GM12878 (cell line): Measurements from ENCODE around the gene GRM7. TPM values are rescaled to one million over a fixed set of nuclear protein-coding genes. Genes with fewer than 3 reads are reported as not detected.

ENCODE experiments used
- ATAC-seq: fragments of 200-7000 bp; cut with Tn5 transposase; 3 replicates; pipeline ENCODE4 v1.9.1; 2020; ENCODE audit warnings: mild to moderate bottlenecking, moderate library complexity
- BruUV-seq: library from RNA; stranded (reverse); fragments of 400-500 nt; replicated peaks from 2 replicates; lab custom pipeline; 2021; lab: Mats Ljungman, UMichigan
- CTCF ChIA-PET: fragments of 300-600 bp; sonication (Branson Sonifier 250); formaldehyde crosslinking; extraction: SDS; loops from one replicate; lab custom pipeline; 2021; ENCODE audit warnings: inconsistent platforms; lab: Yijun Ruan, JAX
- POLR2A ChIA-PET: fragments of 350-600 bp; formaldehyde crosslinking; extraction: SDS; loops from one replicate; lab custom pipeline; 2021; ENCODE audit warnings: inconsistent platforms; lab: Charles Lee
- RAD21 ChIA-PET: fragments of 300-600 bp; sonication (Branson Sonifier 250); formaldehyde crosslinking; loops from one replicate; lab custom pipeline; 2023; ENCODE audit warnings: antibody characterized with exemption; ENCODE audit not compliant: unreplicated experiment; lab: Charles Lee
- SMC1A ChIA-PET: fragments of 300-600 bp; sonication (Branson Sonifier 250); formaldehyde crosslinking; loops from one replicate; lab custom pipeline; 2023; ENCODE audit not compliant: unreplicated experiment, uncharacterized antibody; lab: Charles Lee
- DNase-seq: peaks from one replicate; pipeline ENCODE4 v3.0.0-alpha.2; 2011; ENCODE audit warnings: low read depth, low spot score
- FAIRE-seq: peaks from 3 replicates; lab custom pipeline; 2011; peaks lifted over from hg19 to GRCh38; lab: Jason Lieb, UNC
- H2AFZ ChIP-seq: 2 replicates; pipeline ENCODE4 v1.6.0; 2011; ENCODE audit warnings: low read depth, low read length, control low read depth; ENCODE audit not compliant: control insufficient read depth
- H3K27ac ChIP-seq: 2 replicates; pipeline ENCODE4 v1.5.1; 2011; ENCODE audit warnings: control low read depth; ENCODE audit not compliant: control insufficient read depth, insufficient read depth
- H3K27me3 ChIP-seq, 2 experiments: replicated peaks in 1 of 2; 2 replicates each; pipeline versions ENCODE4 v1.6.0 to v1.6.1; 2011; ENCODE audit warnings: low read length in 1 of 2; ENCODE audit not compliant: control insufficient read depth in 2 of 2, insufficient read depth in 2 of 2
- H3K36me3 ChIP-seq, 2 experiments: 2 replicates each; pipeline ENCODE4 v1.5.1; 2011; ENCODE audit warnings: low read length in 1 of 2; ENCODE audit not compliant: control insufficient read depth in 2 of 2, insufficient read depth in 2 of 2
- H3K4me1 ChIP-seq: 2 replicates; pipeline ENCODE4 v1.6.1; 2011; ENCODE audit warnings: mild to moderate bottlenecking, low read length, moderate library complexity, mixed read lengths; ENCODE audit not compliant: control insufficient read depth, insufficient read depth
- H3K4me2 ChIP-seq: 2 replicates; pipeline ENCODE4 v1.6.0; 2011; ENCODE audit warnings: control low read depth; ENCODE audit not compliant: control insufficient read depth, insufficient read depth
- H3K4me3 ChIP-seq: fragments of 200-600 bp; sonication (generic); 2 replicates; pipeline ENCODE4 v1.5.1; 2016
- H3K79me2 ChIP-seq: 2 replicates; pipeline ENCODE4 v1.6.0; 2011; ENCODE audit warnings: low read length; ENCODE audit not compliant: control insufficient read depth, insufficient read depth
- H3K9ac ChIP-seq: 2 replicates; pipeline ENCODE4 v1.8.0; 2011; ENCODE audit warnings: low read length, control low read depth, mixed read lengths; ENCODE audit not compliant: control insufficient read depth, insufficient read depth
- H3K9me3 ChIP-seq: replicated peaks from 3 replicates; pipeline ENCODE4 v1.5.1; 2011; ENCODE audit warnings: mild to moderate bottlenecking, low read length; ENCODE audit not compliant: control insufficient read depth, insufficient read depth
- H4K20me1 ChIP-seq: 2 replicates; pipeline ENCODE4 v1.6.0; 2011; ENCODE audit not compliant: control insufficient read depth, insufficient read depth
- IKZF2 ChIP-seq, 2 experiments: fragments of 450-650 bp; IDR thresholded peaks; 2 replicates each; pipeline ENCODE4 v1.6.1; 2017; ENCODE audit warnings: mild to moderate bottlenecking in 2 of 2, moderate library complexity in 2 of 2
- NR2F1 ChIP-seq: fragments of 450-650 bp; conservative IDR thresholded peaks from 2 replicates; pipeline ENCODE4 v1.6.1; 2017; ENCODE audit warnings: mild to moderate bottlenecking
- RUNX3 ChIP-seq: IDR thresholded peaks from 2 replicates; pipeline ENCODE4 v1.6.1; 2012; ENCODE audit warnings: low read length, inconsistent platforms
- WGBS: methylation state at CpG from one replicate; pipeline ENCODE4 v1.1.6; 2016; ENCODE audit warnings: low lambda C conversion rate; ENCODE audit not compliant: insufficient replicate concordance, insufficient coverage; ENCODE audit errors: missing lambda C conversion rate; 5-methylcytosine and 5-hydroxymethylcytosine counted together
- in situ Hi-C: fragments of 300-500 bp; cut with MboI; formaldehyde crosslinking; loops from 9 replicates; pipeline ENCODE4 v1.14.3; 2018; ENCODE audit warnings: mixed read lengths
- intact Hi-C: fragments of 100-400 bp; cut with micrococcal nuclease; formaldehyde crosslinking; loops from one replicate; pipeline ENCODE4 v1.14.2; 2022; ENCODE audit not compliant: unreplicated experiment
- polyA plus RNA-seq, 11 experiments: library from polyadenylated mRNA; depleted of rRNA in 4 of 11; unstranded in 6 of 11; stranded (reverse) in 5 of 11; fragments of >200 nt; fragmentation: Nextera tagmentation in 4 of 11; fragmentation: Illumina TruSeq in 1 of 11; extraction: Ambion mirVana in 4 of 11; extraction: Trizol in 1 of 11; gene quantifications; 1 replicate in 1 of 11; 2 replicates in 10 of 11; pipeline versions ENCODE4 v1.2.1 to v1.2.3, GENCODE V29; 2011 to 2016; ENCODE audit warnings: inconsistent platforms in 2 of 11, missing spikeins in 2 of 11, low read depth in 1 of 11
- total RNA-seq, 4 experiments: library from RNA; depleted of rRNA in 3 of 4; stranded (reverse); fragments of >200 nt in 3 of 4; fragmentation: Illumina TruSeq in 1 of 4; extraction: Trizol in 1 of 4; gene quantifications; 2 replicates each; pipeline versions ENCODE4 v1.2.1 to v1.2.3, GENCODE V29; 2013 to 2021

The GRM7 gene
- total and polyA plus RNA-seq, 10 of the 15 experiments (the other 5 are each of a cell fraction or from before 2014, with no cell fraction given), result not detected

- Histone ChIP-seq H3K4me2 (no peak overlapping the region), H3K9me3 (no peaks in the 10 kb centered on the region), H3K79me2 (no peaks in the 10 kb centered on the region), H2AFZ (no peak overlapping the region), H3K4me1 (no peaks in the 10 kb centered on the region), H3K9ac (no peak overlapping the region), H4K20me1 (no peaks in the 10 kb centered on the region), H3K4me3 (no peak overlapping the region), H3K27ac (no peak overlapping the region), H3K27me3 (no peaks in the 10 kb centered on the region), H3K36me3 (no peaks in the 10 kb centered on the region)
- in situ Hi-C loops, result no loop called here
- ChIA-PET SMC1A (interaction anchor here (0.9 kb wide), 1 partner anchor 18 kb away, joined by 3 read pairs; no protein-coding TSS in a partner anchor), CTCF (no interaction called here), RAD21 (interaction anchor here (1.0 kb wide), 1 partner anchor 12 kb away, joined by 3 read pairs; no protein-coding TSS in a partner anchor), POLR2A (interaction anchor here (0.6 kb wide), 1 partner anchor 15 kb away, joined by 3 read pairs; no protein-coding TSS in a partner anchor)
- intact Hi-C loops, result no loop called here
- no TSS peak for BruUV-seq
- no peak for TF ChIP-seq NR2F1
- no peak for TF ChIP-seq IKZF2 (IDR thresholded peaks at IDR 0.05)
- WGBS, result 27% methylated on average over 3 of the region's 3 CpGs
- DNase-seq (no peak), FAIRE-seq (no peak), ATAC-seq (no peak)
Observed at GRCh38 chr3:6821411-6821810, 39.5 kb upstream of the GRM7 start.

- ChIA-PET SMC1A (interaction anchor here (0.8 kb wide), 1 partner anchor 12 kb away, joined by 3 read pairs; no protein-coding TSS in a partner anchor), CTCF (no interaction called here), RAD21 (no interaction called here), POLR2A (no interaction called here)
- no peak overlapping the region for H3K9ac ChIP-seq
- ATAC-seq, result no peak
- H3K36me3 ChIP-seq, result no peaks in the 10 kb centered on the region
- 0% methylated on average over 1 of the region's 1 CpG for WGBS
- no TSS peak for BruUV-seq
- intact Hi-C loops, result no loop called here
- H3K27ac ChIP-seq, result no peak overlapping the region
- no peaks in the 10 kb centered on the region for H3K4me1 ChIP-seq
- no peaks in the 10 kb centered on the region for H3K9me3 ChIP-seq
- no peak for DNase-seq
- H4K20me1 ChIP-seq, result no peaks in the 10 kb centered on the region
- FAIRE-seq, result no peak
- in situ Hi-C loops, result no loop called here
- H3K4me3 ChIP-seq, result no peak overlapping the region
- no peak overlapping the region for H2AFZ ChIP-seq
- TF ChIP-seq RUNX3, result no peak
- H3K4me2 ChIP-seq, result no peak overlapping the region
- H3K79me2 ChIP-seq, result no peaks in the 10 kb centered on the region
- no peaks in the 10 kb centered on the region for H3K27me3 ChIP-seq
Observed at GRCh38 chr3:6825524-6825923, 35.4 kb upstream of the GRM7 start.
